Spleen (tissue), 7 donors: ENCODE results near the gene UBA52.

Experiments used
- POLR2A ChIP-seq, 3 donors: fragments of 450-650 bp; IDR thresholded peaks; one replicate each; pipeline ENCODE4 v1.5.1; 2017; ENCODE audit warnings: antibody characterized with exemption in 3 of 3, mild to moderate bottlenecking in 1 of 3
- TF ChIP-seq, protein P1 (sequence below), 11 experiments: fragments of 200-600 bp in 7 of 11; fragments of 450-650 bp in 4 of 11; sonication (generic) in 4 of 11; IDR thresholded peaks in 8 of 11; conservative IDR thresholded peaks in 3 of 11; 1 replicate in 7 of 11; 2 replicates in 4 of 11; pipeline versions ENCODE4 v1.4.0 to v1.8.0; 2016 to 2021; ENCODE audit warnings: antibody characterized with exemption in 11 of 11, inconsistent platforms in 4 of 11, mild to moderate bottlenecking in 1 of 11
- donor health status: DM: no; HTN: no; CAD: no; lungs with moderate emphysema.
- donor health status: DM: no; HTN: no; CAD: no.
- donor health status: DM: no; HTN: no; CAD: no.

DNA sequence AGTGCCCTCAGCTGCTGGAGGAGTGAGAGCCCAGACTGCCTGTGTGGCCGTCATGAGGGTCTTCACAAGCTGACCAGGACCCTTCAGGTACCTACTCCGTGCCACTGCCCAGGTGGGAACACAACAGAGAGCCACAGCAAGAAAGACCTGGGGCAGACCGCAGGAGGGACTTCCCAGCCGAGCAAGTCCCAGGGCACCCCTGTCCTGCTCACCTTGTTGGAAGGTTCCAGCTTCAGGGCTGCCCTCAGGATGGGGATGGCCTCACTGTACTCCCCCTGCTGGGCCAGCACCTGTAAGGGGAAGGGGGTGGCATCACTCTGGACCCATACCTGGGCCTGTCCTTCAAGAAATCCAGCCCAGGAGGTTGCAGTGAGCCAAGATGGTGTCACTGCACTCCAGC lies 38.6 kb upstream of the UBA52 start:
- TF ChIP-seq, protein P1, sequence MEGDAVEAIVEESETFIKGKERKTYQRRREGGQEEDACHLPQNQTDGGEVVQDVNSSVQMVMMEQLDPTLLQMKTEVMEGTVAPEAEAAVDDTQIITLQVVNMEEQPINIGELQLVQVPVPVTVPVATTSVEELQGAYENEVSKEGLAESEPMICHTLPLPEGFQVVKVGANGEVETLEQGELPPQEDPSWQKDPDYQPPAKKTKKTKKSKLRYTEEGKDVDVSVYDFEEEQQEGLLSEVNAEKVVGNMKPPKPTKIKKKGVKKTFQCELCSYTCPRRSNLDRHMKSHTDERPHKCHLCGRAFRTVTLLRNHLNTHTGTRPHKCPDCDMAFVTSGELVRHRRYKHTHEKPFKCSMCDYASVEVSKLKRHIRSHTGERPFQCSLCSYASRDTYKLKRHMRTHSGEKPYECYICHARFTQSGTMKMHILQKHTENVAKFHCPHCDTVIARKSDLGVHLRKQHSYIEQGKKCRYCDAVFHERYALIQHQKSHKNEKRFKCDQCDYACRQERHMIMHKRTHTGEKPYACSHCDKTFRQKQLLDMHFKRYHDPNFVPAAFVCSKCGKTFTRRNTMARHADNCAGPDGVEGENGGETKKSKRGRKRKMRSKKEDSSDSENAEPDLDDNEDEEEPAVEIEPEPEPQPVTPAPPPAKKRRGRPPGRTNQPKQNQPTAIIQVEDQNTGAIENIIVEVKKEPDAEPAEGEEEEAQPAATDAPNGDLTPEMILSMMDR (IDR thresholded peaks at IDR 0.05 in 8 of 11, conservative IDR thresholded peaks at IDR 0.05 in 3 of 11) = no peak
- TF ChIP-seq POLR2A (IDR thresholded peaks at IDR 0.05) = no peak
